SK-N-SH (cell line): ENCODE results near the gene RBM33.

Experiments used
- FOXJ3 ChIP-seq: sonication (generic); formaldehyde crosslinking; IDR thresholded peaks from 2 replicates; pipeline ENCODE4 v1.5.1; 2020; ENCODE audit warnings: mild to moderate bottlenecking, missing genetic modification reagents
- MXI1 ChIP-seq: IDR thresholded peaks from 2 replicates; pipeline ENCODE4 v1.6.1; 2012; ENCODE audit warnings: mild to moderate bottlenecking, low read depth, low read length, improper control_type of control experiment
- POLR2AphosphoS5 ChIP-seq: IDR thresholded peaks from 2 replicates; pipeline ENCODE4 v1.6.1; 2012; ENCODE audit warnings: low read depth, low read length
- TAF1 ChIP-seq: IDR thresholded peaks from 2 replicates; pipeline ENCODE4 v1.6.1; 2012; ENCODE audit warnings: low read depth, mild to moderate bottlenecking, low read length, moderate library complexity, borderline replicate concordance
- TF ChIP-seq, protein P1 (sequence below): fragments of 200-600 bp; sonication (generic); IDR thresholded peaks from 2 replicates; pipeline ENCODE4 v1.6.1; 2017; ENCODE audit warnings: antibody characterized with exemption, mild to moderate bottlenecking, moderate library complexity
- TF ChIP-seq, protein P2 (sequence below): IDR thresholded peaks from 2 replicates; pipeline ENCODE4 v1.4.0; 2012; ENCODE audit warnings: low read depth

DNA sequence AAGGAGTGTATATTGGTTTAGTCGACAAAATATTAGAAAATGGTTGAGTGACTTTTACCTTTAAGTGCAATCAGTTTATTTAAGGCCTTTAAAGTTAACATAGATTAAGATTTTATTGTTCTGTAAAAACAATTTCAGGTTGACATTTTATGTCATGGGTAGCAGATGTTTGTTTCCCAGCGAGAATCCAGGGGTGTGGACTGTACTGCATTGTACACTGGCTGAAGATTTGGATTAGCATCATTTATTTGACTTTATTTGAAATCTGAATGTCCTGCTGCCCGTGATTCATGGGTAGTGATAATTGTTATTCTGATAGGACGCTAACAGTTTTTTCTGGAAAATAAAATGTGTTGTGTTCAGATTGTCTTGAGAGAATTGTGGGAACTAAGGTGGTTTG is 39.3 kb downstream of the RBM33 start:
- TF ChIP-seq, protein P1, sequence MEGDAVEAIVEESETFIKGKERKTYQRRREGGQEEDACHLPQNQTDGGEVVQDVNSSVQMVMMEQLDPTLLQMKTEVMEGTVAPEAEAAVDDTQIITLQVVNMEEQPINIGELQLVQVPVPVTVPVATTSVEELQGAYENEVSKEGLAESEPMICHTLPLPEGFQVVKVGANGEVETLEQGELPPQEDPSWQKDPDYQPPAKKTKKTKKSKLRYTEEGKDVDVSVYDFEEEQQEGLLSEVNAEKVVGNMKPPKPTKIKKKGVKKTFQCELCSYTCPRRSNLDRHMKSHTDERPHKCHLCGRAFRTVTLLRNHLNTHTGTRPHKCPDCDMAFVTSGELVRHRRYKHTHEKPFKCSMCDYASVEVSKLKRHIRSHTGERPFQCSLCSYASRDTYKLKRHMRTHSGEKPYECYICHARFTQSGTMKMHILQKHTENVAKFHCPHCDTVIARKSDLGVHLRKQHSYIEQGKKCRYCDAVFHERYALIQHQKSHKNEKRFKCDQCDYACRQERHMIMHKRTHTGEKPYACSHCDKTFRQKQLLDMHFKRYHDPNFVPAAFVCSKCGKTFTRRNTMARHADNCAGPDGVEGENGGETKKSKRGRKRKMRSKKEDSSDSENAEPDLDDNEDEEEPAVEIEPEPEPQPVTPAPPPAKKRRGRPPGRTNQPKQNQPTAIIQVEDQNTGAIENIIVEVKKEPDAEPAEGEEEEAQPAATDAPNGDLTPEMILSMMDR: no peak
- no peak for TF ChIP-seq FOXJ3 (CRISPR knock-in tag)
- TF ChIP-seq TAF1: no peak
- no peak for TF ChIP-seq MXI1
- TF ChIP-seq POLR2AphosphoS5: no peak
- TF ChIP-seq, protein P2, sequence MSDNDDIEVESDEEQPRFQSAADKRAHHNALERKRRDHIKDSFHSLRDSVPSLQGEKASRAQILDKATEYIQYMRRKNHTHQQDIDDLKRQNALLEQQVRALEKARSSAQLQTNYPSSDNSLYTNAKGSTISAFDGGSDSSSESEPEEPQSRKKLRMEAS: no peak
